Astrocyte (in vitro differentiated cells and primary cell): Measurements from ENCODE around the gene PDLIM7.

Experiments used
- EZH2 ChIP-seq: IDR thresholded peaks from 2 replicates; pipeline ENCODE4 v1.6.1; 2012; ENCODE audit warnings: mild to moderate bottlenecking, low read length, inconsistent platforms; ENCODE audit not compliant: insufficient read depth
- TF ChIP-seq, protein P1 (sequence below): IDR thresholded peaks from 2 replicates; pipeline ENCODE4 v1.5.1; 2011; ENCODE audit warnings: low read depth, mild to moderate bottlenecking, inconsistent platforms, low read length, moderate library complexity; ENCODE audit not compliant: insufficient read depth

DNA sequence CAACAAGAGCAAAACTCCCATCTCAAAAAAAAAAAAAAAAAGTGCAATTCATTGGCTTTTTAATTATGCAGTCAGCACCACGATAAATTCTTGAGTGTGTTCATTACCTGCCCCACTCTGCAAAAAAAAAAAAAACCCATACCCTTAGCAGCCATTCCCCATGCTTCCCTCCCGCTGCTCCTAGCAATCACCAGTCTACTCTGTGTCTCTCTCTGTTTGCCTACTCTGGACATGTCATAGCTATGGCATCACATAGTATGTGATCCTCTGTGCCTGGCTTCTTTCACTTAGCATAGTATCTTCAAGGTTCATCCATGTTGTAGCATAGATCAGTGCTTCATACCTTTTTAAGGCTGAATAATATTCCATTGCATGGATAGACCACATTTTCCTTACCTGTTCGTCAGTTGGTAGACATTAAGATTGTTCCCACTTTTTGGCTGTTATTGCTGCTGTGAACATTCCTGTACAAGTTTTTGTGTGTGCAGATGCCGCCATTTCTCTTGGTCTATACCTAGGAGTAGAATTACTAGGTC, 57.8 kb downstream of the PDLIM7 start:
- TF ChIP-seq EZH2 = no peak
- TF ChIP-seq, protein P1, sequence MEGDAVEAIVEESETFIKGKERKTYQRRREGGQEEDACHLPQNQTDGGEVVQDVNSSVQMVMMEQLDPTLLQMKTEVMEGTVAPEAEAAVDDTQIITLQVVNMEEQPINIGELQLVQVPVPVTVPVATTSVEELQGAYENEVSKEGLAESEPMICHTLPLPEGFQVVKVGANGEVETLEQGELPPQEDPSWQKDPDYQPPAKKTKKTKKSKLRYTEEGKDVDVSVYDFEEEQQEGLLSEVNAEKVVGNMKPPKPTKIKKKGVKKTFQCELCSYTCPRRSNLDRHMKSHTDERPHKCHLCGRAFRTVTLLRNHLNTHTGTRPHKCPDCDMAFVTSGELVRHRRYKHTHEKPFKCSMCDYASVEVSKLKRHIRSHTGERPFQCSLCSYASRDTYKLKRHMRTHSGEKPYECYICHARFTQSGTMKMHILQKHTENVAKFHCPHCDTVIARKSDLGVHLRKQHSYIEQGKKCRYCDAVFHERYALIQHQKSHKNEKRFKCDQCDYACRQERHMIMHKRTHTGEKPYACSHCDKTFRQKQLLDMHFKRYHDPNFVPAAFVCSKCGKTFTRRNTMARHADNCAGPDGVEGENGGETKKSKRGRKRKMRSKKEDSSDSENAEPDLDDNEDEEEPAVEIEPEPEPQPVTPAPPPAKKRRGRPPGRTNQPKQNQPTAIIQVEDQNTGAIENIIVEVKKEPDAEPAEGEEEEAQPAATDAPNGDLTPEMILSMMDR = no peak
